GM12878 (cell line): ENCODE data around the gene SS18. TPM values are rescaled to one million over a fixed set of nuclear protein-coding genes. Genes with fewer than 3 reads are reported as not detected.
A peak's percentile ranks its signal among the peaks of the same experiment; 100 is the strongest.

Experiments
- BHLHE40 ChIP-seq, 2 experiments: fragments of 450-650 bp in 1 of 2; IDR thresholded peaks; 2 replicates each; pipeline ENCODE4 v1.6.1; 2011 to 2017; ENCODE audit warnings: low read depth in 2 of 2, borderline replicate concordance in 1 of 2, improper control_type of control experiment in 1 of 2, low read length in 1 of 2, mild to moderate bottlenecking in 1 of 2
- BMI1 ChIP-seq: fragments of 450-650 bp; IDR thresholded peaks from 2 replicates; pipeline ENCODE4 v1.6.1; 2016; ENCODE audit warnings: mild to moderate bottlenecking, moderate library complexity, borderline replicate concordance
- FOXK2 ChIP-seq: fragments of 450-650 bp; IDR thresholded peaks from 2 replicates; pipeline ENCODE4 v1.6.1; 2017; ENCODE audit warnings: mild to moderate bottlenecking, moderate library complexity
- JUNB ChIP-seq: IDR thresholded peaks from 2 replicates; pipeline ENCODE4 v1.6.1; 2016; ENCODE audit warnings: antibody characterized with exemption, mild to moderate bottlenecking
- JUND ChIP-seq: IDR thresholded peaks from 2 replicates; pipeline ENCODE4 v1.6.1; 2012; ENCODE audit warnings: low read depth, mild to moderate bottlenecking, low read length, improper control_type of control experiment, moderate library complexity
- MLLT1 ChIP-seq: fragments of 450-650 bp; IDR thresholded peaks from 2 replicates; pipeline ENCODE4 v1.6.1; 2016; ENCODE audit warnings: mild to moderate bottlenecking
- MTA2 ChIP-seq: fragments of 450-650 bp; IDR thresholded peaks from 2 replicates; pipeline ENCODE4 v1.6.1; 2016; ENCODE audit warnings: low read depth, mild to moderate bottlenecking, moderate library complexity
- NR2C1 ChIP-seq: fragments of 450-650 bp; IDR thresholded peaks from 2 replicates; pipeline ENCODE4 v1.6.1; 2017; ENCODE audit warnings: antibody characterized with exemption, mild to moderate bottlenecking, moderate library complexity
- NR2F1 ChIP-seq: fragments of 450-650 bp; conservative IDR thresholded peaks from 2 replicates; pipeline ENCODE4 v1.6.1; 2017; ENCODE audit warnings: mild to moderate bottlenecking
- NRF1 ChIP-seq: conservative IDR thresholded peaks from 2 replicates; pipeline ENCODE4 v1.6.1; 2011; ENCODE audit warnings: mild to moderate bottlenecking, low read depth, low read length, improper control_type of control experiment
- PKNOX1 ChIP-seq: fragments of 450-650 bp; IDR thresholded peaks from 2 replicates; pipeline ENCODE4 v1.6.1; 2016; ENCODE audit warnings: mild to moderate bottlenecking
- RB1 ChIP-seq: fragments of 450-650 bp; formaldehyde crosslinking; IDR thresholded peaks from 2 replicates; pipeline ENCODE4 v1.6.1; 2017; ENCODE audit warnings: mild to moderate bottlenecking, borderline replicate concordance
- SMARCA5 ChIP-seq: fragments of 450-650 bp; IDR thresholded peaks from 2 replicates; pipeline ENCODE4 v1.6.1; 2017; ENCODE audit warnings: mild to moderate bottlenecking
- SREBF1 ChIP-seq: IDR thresholded peaks from 2 replicates; pipeline ENCODE4 v1.6.1; 2012; ENCODE audit warnings: mild to moderate bottlenecking, low read length
- SREBF2 ChIP-seq: IDR thresholded peaks from 2 replicates; pipeline ENCODE4 v1.6.1; 2012; ENCODE audit warnings: mild to moderate bottlenecking, low read length
- TCF12 ChIP-seq: IDR thresholded peaks from 2 replicates; pipeline ENCODE4 v1.6.1; 2011; ENCODE audit warnings: low read depth, mild to moderate bottlenecking, low read length
- TCF7 ChIP-seq: IDR thresholded peaks from 2 replicates; pipeline ENCODE4 v1.6.1; 2014; ENCODE audit warnings: antibody characterized with exemption, borderline replicate concordance
- polyA plus RNA-seq, 11 experiments: library from polyadenylated mRNA; depleted of rRNA in 4 of 11; unstranded in 6 of 11; stranded (reverse) in 5 of 11; fragments of >200 nt; fragmentation: Nextera tagmentation in 4 of 11; fragmentation: Illumina TruSeq in 1 of 11; extraction: Ambion mirVana in 4 of 11; extraction: Trizol in 1 of 11; gene quantifications; 1 replicate in 1 of 11; 2 replicates in 10 of 11; pipeline versions ENCODE4 v1.2.1 to v1.2.3, GENCODE V29; 2011 to 2016; ENCODE audit warnings: inconsistent platforms in 2 of 11, missing spikeins in 2 of 11, low read depth in 1 of 11
- total RNA-seq, 4 experiments: library from RNA; depleted of rRNA in 3 of 4; stranded (reverse); fragments of >200 nt in 3 of 4; fragmentation: Illumina TruSeq in 1 of 4; extraction: Trizol in 1 of 4; gene quantifications; 2 replicates each; pipeline versions ENCODE4 v1.2.1 to v1.2.3, GENCODE V29; 2013 to 2021
- TF ChIP-seq, protein P1 (sequence below): fragments of 450-650 bp; IDR thresholded peaks from 2 replicates; pipeline ENCODE4 v1.6.1; 2018; ENCODE audit warnings: mild to moderate bottlenecking, low read depth, moderate library complexity; ENCODE audit not compliant: partially characterized antibody
- TF ChIP-seq, protein P2 (sequence below): fragments of 450-650 bp; IDR thresholded peaks from 2 replicates; pipeline ENCODE4 v1.6.1; 2017; ENCODE audit warnings: low read depth, mild to moderate bottlenecking, moderate library complexity
- TF ChIP-seq, protein P3 (sequence below): fragments of 450-650 bp; IDR thresholded peaks from 2 replicates; pipeline ENCODE4 v1.6.1; 2018; ENCODE audit warnings: borderline replicate concordance, mild to moderate bottlenecking; ENCODE audit not compliant: partially characterized antibody

SS18 gene
- total and polyA plus RNA-seq, 10 of the 15 experiments (the other 5 are each of a cell fraction or from before 2014, with no cell fraction given): 16.6 to 153 (median 81.8) TPM

GRCh38 chr18:26090130-26091046, at the start of gene SS18 (continued):
- TF ChIP-seq, protein P1, sequence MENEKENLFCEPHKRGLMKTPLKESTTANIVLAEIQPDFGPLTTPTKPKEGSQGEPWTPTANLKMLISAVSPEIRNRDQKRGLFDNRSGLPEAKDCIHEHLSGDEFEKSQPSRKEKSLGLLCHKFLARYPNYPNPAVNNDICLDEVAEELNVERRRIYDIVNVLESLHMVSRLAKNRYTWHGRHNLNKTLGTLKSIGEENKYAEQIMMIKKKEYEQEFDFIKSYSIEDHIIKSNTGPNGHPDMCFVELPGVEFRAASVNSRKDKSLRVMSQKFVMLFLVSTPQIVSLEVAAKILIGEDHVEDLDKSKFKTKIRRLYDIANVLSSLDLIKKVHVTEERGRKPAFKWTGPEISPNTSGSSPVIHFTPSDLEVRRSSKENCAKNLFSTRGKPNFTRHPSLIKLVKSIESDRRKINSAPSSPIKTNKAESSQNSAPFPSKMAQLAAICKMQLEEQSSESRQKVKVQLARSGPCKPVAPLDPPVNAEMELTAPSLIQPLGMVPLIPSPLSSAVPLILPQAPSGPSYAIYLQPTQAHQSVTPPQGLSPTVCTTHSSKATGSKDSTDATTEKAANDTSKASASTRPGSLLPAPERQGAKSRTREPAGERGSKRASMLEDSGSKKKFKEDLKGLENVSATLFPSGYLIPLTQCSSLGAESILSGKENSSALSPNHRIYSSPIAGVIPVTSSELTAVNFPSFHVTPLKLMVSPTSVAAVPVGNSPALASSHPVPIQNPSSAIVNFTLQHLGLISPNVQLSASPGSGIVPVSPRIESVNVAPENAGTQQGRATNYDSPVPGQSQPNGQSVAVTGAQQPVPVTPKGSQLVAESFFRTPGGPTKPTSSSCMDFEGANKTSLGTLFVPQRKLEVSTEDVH: peak; percentile 51
- 0 out of 2 replicates have a peak, but pooled peaks have one; percentile 34 for TF ChIP-seq NRF1
- 0 out of 2 replicates have a peak, but pooled peaks have one; percentile 37 for TF ChIP-seq SMARCA5
- TF ChIP-seq, protein P2, sequence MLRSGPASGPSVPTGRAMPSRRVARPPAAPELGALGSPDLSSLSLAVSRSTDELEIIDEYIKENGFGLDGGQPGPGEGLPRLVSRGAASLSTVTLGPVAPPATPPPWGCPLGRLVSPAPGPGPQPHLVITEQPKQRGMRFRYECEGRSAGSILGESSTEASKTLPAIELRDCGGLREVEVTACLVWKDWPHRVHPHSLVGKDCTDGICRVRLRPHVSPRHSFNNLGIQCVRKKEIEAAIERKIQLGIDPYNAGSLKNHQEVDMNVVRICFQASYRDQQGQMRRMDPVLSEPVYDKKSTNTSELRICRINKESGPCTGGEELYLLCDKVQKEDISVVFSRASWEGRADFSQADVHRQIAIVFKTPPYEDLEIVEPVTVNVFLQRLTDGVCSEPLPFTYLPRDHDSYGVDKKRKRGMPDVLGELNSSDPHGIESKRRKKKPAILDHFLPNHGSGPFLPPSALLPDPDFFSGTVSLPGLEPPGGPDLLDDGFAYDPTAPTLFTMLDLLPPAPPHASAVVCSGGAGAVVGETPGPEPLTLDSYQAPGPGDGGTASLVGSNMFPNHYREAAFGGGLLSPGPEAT: peak; percentile 96
- peak; percentile 61; the same call in 1 of the 2 replicates for TF ChIP-seq MTA2
- peak; percentile 88 for TF ChIP-seq MLLT1
- TF ChIP-seq TCF7: no peak
- TF ChIP-seq NR2C1: no peak
- TF ChIP-seq JUNB: peak; percentile 37; the same call in 1 of the 2 replicates
- TF ChIP-seq JUND: peak; percentile 98
- peak; percentile 32 for TF ChIP-seq NR2F1
- TF ChIP-seq PKNOX1: peak; percentile 75
- TF ChIP-seq SREBF2: no peak
- TF ChIP-seq TCF12: 0 out of 2 replicates have a peak, but pooled peaks have one; percentile 30
- TF ChIP-seq, protein P3, sequence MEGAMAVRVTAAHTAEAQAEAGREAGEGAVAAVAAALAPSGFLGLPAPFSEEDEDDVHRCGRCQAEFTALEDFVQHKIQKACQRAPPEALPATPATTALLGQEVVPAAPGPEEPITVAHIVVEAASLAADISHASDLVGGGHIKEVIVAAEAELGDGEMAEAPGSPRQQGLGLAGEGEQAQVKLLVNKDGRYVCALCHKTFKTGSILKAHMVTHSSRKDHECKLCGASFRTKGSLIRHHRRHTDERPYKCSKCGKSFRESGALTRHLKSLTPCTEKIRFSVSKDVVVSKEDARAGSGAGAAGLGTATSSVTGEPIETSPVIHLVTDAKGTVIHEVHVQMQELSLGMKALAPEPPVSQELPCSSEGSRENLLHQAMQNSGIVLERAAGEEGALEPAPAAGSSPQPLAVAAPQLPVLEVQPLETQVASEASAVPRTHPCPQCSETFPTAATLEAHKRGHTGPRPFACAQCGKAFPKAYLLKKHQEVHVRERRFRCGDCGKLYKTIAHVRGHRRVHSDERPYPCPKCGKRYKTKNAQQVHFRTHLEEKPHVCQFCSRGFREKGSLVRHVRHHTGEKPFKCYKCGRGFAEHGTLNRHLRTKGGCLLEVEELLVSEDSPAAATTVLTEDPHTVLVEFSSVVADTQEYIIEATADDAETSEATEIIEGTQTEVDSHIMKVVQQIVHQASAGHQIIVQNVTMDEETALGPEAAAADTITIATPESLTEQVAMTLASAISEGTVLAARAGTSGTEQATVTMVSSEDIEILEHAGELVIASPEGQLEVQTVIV: peak; percentile 90
- TF ChIP-seq BMI1: 0 out of 2 replicates have a peak, but pooled peaks have one; percentile 39
- TF ChIP-seq RB1: peak; percentile 28; the same call in 1 of the 2 replicates
- peak; percentile 95 for TF ChIP-seq SREBF1
- TF ChIP-seq FOXK2: peak; percentile 99
- peak; percentile 96 to 99 for TF ChIP-seq BHLHE40 (IDR thresholded peaks at IDR 0.05; ENCODE audit: borderline replicate concordance in 1 of 2, low read depth in 2 of 2, low read length in 1 of 2)
